OCI-LY7 (cell line): ENCODE results near the gene SYK. TPM values are rescaled to one million over a fixed set of nuclear protein-coding genes. Genes with fewer than 3 reads are reported as not detected.
A peak's percentile ranks its signal among the peaks of the same experiment; 100 is the strongest.

ENCODE experiments used
- BruUV-seq: library from RNA; stranded (reverse); fragments of 400-500 nt; replicated peaks from 2 replicates; lab custom pipeline; 2021; lab: Mats Ljungman, UMichigan
- CTCF ChIA-PET: fragments of 300-600 bp; sonication (Branson Sonifier 250); formaldehyde crosslinking; loops from one replicate; lab custom pipeline; 2022; ENCODE audit warnings: antibody characterized with exemption; ENCODE audit not compliant: unreplicated experiment; lab: Charles Lee
- POLR2A ChIA-PET: fragments of 300-600 bp; sonication (Branson Sonifier 250); formaldehyde crosslinking; loops from one replicate; lab custom pipeline; 2022; ENCODE audit warnings: antibody characterized with exemption; lab: Charles Lee
- DNase-seq: peaks from one replicate; pipeline ENCODE4 v3.0.0-alpha.2; 2015; ENCODE audit warnings: low spot score
- H2AFZ ChIP-seq: fragments of 200-600 bp; sonication (generic), shearing (Covaris generic); 2 replicates; pipeline ENCODE4 v1.6.1; 2014; ENCODE audit warnings: mild to moderate bottlenecking, antibody characterized with exemption, low read length, moderate library complexity
- H3K27ac ChIP-seq: fragments of 200-600 bp; sonication (generic); 2 replicates; pipeline ENCODE4 v1.5.1; 2014; ENCODE audit warnings: mixed run types, low read depth, mild to moderate bottlenecking, moderate library complexity, low read length, inconsistent platforms; ENCODE audit not compliant: poor library complexity, severe bottlenecking
- H3K36me3 ChIP-seq: fragments of 200-600 bp; sonication (generic); 2 replicates; pipeline ENCODE4 v1.6.1; 2014; ENCODE audit warnings: mild to moderate bottlenecking, antibody characterized with exemption, low read length, moderate library complexity, mixed read lengths; ENCODE audit not compliant: insufficient read depth
- H3K4me1 ChIP-seq: fragments of 200-600 bp; sonication (generic); 2 replicates; pipeline ENCODE4 v1.5.1; 2014; ENCODE audit warnings: mild to moderate bottlenecking, low read length; ENCODE audit not compliant: insufficient read depth, poor library complexity, severe bottlenecking
- H3K4me2 ChIP-seq: fragments of 200-600 bp; sonication (generic); 2 replicates; pipeline ENCODE4 v1.6.1; 2014; ENCODE audit warnings: mild to moderate bottlenecking, low read length
- H3K4me3 ChIP-seq: fragments of 200-600 bp; sonication (generic); 2 replicates; pipeline ENCODE4 v1.5.1; 2014; ENCODE audit warnings: mild to moderate bottlenecking, low read depth, low read length; ENCODE audit not compliant: poor library complexity, severe bottlenecking
- H3K79me2 ChIP-seq: fragments of 200-600 bp; sonication (generic); 2 replicates; pipeline ENCODE4 v1.6.1; 2016; ENCODE audit warnings: low read depth, mild to moderate bottlenecking, low read length, moderate library complexity, mixed read lengths; ENCODE audit not compliant: insufficient read depth
- H3K9me2 ChIP-seq: fragments of 200-600 bp; sonication (generic); 2 replicates; pipeline ENCODE4 v1.6.1; 2016; ENCODE audit warnings: mild to moderate bottlenecking, low read length, mixed read lengths; ENCODE audit not compliant: insufficient read depth
- H3K9me3 ChIP-seq: fragments of 200-600 bp; sonication (generic); 2 replicates; pipeline ENCODE4 v1.6.1; 2014; ENCODE audit warnings: mild to moderate bottlenecking, mixed run types, low read length, mixed read lengths
- H4K20me1 ChIP-seq: fragments of 200-600 bp; sonication (generic); 2 replicates; pipeline ENCODE4 v1.6.1; 2014; ENCODE audit warnings: mild to moderate bottlenecking, antibody characterized with exemption, low read length, moderate library complexity, mixed read lengths; ENCODE audit not compliant: insufficient read depth
- EZH2phosphoT487 ChIP-seq: fragments of 200-600 bp; sonication (generic); IDR thresholded peaks from 2 replicates; pipeline ENCODE4 v1.6.1; 2018; ENCODE audit warnings: low read depth, borderline replicate concordance, mild to moderate bottlenecking, mixed run types, antibody characterized with exemption, low read length, moderate library complexity, mixed read lengths
- intact Hi-C: fragments of 100-400 bp; cut with micrococcal nuclease; formaldehyde crosslinking; loops from one replicate; pipeline ENCODE4 v1.10.0; 2022; ENCODE audit not compliant: unreplicated experiment
- total RNA-seq, 2 experiments: library from RNA; depleted of rRNA in 1 of 2; stranded (reverse); fragments of >200 nt in 1 of 2; shearing (Covaris generic) in 1 of 2; gene quantifications; 2 replicates each; pipeline ENCODE4 v1.2.3, GENCODE V29; 2014 to 2022
- TF ChIP-seq, protein P1 (sequence below): fragments of 200-600 bp; sonication (generic); conservative IDR thresholded peaks from 2 replicates; pipeline ENCODE4 v1.5.1; 2014; ENCODE audit warnings: mild to moderate bottlenecking, antibody characterized with exemption, low read length, moderate library complexity, mixed read lengths

SYK gene
- total RNA-seq, 2 experiments from 2014 or later = 112 to 175 TPM

DNA sequence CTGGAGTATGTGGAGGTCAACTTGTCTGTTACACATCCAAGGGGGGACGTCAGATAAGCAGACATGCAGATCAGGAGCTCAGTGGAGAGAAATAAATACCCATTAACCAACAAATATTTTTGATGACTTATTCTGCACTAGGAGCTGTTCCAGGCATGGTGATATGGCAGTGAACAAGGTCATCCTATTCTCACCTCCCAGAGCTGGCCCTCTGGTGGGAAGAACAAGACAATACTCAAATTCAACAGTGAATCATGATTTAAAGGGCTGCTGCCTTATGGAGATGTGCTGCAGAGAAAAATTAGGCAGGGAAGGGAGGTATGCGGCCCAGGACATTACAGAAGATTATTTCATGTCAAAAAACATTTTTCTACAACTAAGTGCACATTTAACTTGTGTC lies 36.5 kb downstream of the SYK start:
- Histone ChIP-seq H3K9me3 (peaks cover 12% of the 10 kb centered on the region; the same call in 1 of the 2 replicates), H3K27ac (peak overlapping the region; percentile 23), H3K36me3 (peaks cover 96% of the 10 kb centered on the region), H3K4me3 (no peak overlapping the region), H3K9me2 (no peaks in the 10 kb centered on the region), H3K4me2 (no peak overlapping the region), H3K4me1 (peaks cover 81% of the 10 kb centered on the region), H3K79me2 (peaks cover 94% of the 10 kb centered on the region), H2AFZ (no peak overlapping the region), H4K20me1 (no peaks in the 10 kb centered on the region)
- ChIA-PET POLR2A (interaction anchor here (0.7 to 1.8 kb wide), 3 partner anchors 34 to 138 kb away, joined by 3 to 4 read pairs (median 3); no protein-coding TSS in a partner anchor), CTCF (interaction anchor here (0.6 kb wide), 1 partner anchor 12 kb away, joined by 3 read pairs; no protein-coding TSS in a partner anchor)
- DNase-seq = peak; percentile 31
- BruUV-seq = no TSS peak
- intact Hi-C loops = no loop called here
- no peak for TF ChIP-seq EZH2phosphoT487
- TF ChIP-seq, protein P1, sequence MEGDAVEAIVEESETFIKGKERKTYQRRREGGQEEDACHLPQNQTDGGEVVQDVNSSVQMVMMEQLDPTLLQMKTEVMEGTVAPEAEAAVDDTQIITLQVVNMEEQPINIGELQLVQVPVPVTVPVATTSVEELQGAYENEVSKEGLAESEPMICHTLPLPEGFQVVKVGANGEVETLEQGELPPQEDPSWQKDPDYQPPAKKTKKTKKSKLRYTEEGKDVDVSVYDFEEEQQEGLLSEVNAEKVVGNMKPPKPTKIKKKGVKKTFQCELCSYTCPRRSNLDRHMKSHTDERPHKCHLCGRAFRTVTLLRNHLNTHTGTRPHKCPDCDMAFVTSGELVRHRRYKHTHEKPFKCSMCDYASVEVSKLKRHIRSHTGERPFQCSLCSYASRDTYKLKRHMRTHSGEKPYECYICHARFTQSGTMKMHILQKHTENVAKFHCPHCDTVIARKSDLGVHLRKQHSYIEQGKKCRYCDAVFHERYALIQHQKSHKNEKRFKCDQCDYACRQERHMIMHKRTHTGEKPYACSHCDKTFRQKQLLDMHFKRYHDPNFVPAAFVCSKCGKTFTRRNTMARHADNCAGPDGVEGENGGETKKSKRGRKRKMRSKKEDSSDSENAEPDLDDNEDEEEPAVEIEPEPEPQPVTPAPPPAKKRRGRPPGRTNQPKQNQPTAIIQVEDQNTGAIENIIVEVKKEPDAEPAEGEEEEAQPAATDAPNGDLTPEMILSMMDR = peak; percentile 67

DNA sequence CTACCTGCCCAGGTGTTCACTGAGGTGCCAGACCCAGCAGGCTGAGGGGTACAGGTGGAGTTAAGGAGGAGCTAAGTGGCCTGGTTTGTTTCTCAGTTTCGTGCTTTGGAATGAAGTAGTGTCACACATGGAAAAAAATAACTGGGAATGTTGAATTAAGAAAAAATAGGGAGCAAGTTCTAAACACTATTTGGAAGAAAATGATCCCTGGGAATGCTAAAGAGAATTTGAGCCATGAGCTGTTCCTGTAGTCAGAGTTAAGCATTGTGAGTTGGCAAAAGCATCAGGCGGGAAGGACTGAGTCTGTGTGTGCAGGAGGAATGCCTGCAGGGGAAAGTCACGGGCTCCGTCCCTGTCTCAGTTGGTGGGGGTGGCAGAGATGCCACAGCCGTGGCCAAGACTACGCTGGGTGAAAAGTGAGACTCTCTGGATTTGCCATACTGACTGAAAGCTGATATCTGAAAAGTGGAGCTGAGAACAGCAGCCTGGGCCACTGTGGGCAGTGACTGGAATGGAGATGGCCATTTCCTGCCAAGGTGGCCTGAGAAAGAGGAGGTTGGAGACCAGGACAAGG lies 37.0 kb downstream of the SYK start:
- Histone ChIP-seq H3K4me2 (no peak overlapping the region), H4K20me1 (no peaks in the 10 kb centered on the region), H3K9me3 (peaks cover 7% of the 10 kb centered on the region; the same call in 1 of the 2 replicates), H3K4me3 (no peak overlapping the region), H3K36me3 (peaks cover 96% of the 10 kb centered on the region), H3K4me1 (peaks cover 77% of the 10 kb centered on the region), H2AFZ (no peak overlapping the region), H3K9me2 (no peaks in the 10 kb centered on the region), H3K79me2 (peaks cover 93% of the 10 kb centered on the region), H3K27ac (no peak overlapping the region)
- POLR2A ChIA-PET = interaction anchor here (1.4 to 1.8 kb wide), 2 partner anchors 35 to 44 kb away, joined by 3 to 4 read pairs; no protein-coding TSS in a partner anchor
- no TSS peak for BruUV-seq
- CTCF ChIA-PET = no interaction called here
- intact Hi-C loops = no loop called here
- no peak for DNase-seq
- TF ChIP-seq, protein P1 = no peak
- no peak for TF ChIP-seq EZH2phosphoT487

DNA sequence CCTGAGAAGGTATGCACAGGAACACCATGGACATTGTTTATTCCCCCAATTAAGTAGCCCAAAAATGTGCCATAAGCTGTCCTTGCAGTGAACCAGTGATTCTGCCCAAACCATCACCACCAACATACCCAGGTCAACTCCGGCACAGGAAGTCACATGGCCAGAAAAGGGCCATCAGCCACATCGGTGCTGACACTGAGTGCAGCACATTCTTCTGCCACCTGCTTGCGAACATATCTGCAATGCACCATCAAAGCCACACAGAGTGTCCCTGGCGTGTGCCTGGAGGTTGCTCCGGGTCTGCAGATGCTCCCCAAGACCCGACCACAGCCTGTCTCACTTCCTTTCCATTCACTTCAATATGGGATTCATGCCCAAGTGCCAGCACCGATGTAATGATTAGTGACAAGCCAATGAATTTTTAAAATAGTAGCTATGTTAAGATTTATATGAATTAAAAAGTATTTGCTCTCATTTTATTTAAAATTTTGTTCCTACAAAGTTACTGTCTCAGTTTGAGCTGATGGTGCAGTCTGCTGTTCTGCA lies 37.6 kb downstream of the SYK start:
- peak; percentile 48 for DNase-seq
- ChIA-PET CTCF (no interaction called here), POLR2A (no interaction called here)
- no peak overlapping the region for H3K4me2 ChIP-seq
- peaks cover 96% of the 10 kb centered on the region for H3K36me3 ChIP-seq
- peaks cover 87% of the 10 kb centered on the region for H3K79me2 ChIP-seq
- no peak overlapping the region for H2AFZ ChIP-seq
- no peaks in the 10 kb centered on the region for H3K9me2 ChIP-seq
- H3K4me3 ChIP-seq = no peak overlapping the region
- H3K4me1 ChIP-seq = peaks cover 71% of the 10 kb centered on the region
- H3K9me3 ChIP-seq = peaks cover 5% of the 10 kb centered on the region; the same call in 1 of the 2 replicates
- H3K27ac ChIP-seq = no peak overlapping the region
- no TSS peak for BruUV-seq
- no peaks in the 10 kb centered on the region for H4K20me1 ChIP-seq
- intact Hi-C loops = no loop called here
- no peak for TF ChIP-seq EZH2phosphoT487
- TF ChIP-seq, protein P1 = no peak; the same call in 1 of the 2 replicates
